Mucosa of stomach (tissue), 1 donor: ENCODE results near the gene ANO4.

Experiments used
- H3K27me3 ChIP-seq: one replicate; pipeline ENCODE4 v1.7.0; 2013; ENCODE audit warnings: mild to moderate bottlenecking, low read length; ENCODE audit not compliant: control insufficient read depth, insufficient read depth
- H3K36me3 ChIP-seq: one replicate; pipeline ENCODE4 v1.7.0; 2013; ENCODE audit warnings: low read length; ENCODE audit not compliant: control insufficient read depth, insufficient read depth
- H3K4me1 ChIP-seq: one replicate; pipeline ENCODE4 v1.7.0; 2013; ENCODE audit warnings: mild to moderate bottlenecking, low read length; ENCODE audit not compliant: control insufficient read depth, insufficient read depth
- H3K4me3 ChIP-seq: one replicate; pipeline ENCODE4 v1.7.0; 2013; ENCODE audit warnings: low read length
- H3K9ac ChIP-seq: one replicate; pipeline ENCODE4 v1.7.0; 2013; ENCODE audit warnings: mild to moderate bottlenecking, low read length, moderate library complexity
- H3K9me3 ChIP-seq: one replicate; pipeline ENCODE4 v1.7.0; 2013; ENCODE audit warnings: mild to moderate bottlenecking, low read length, moderate library complexity; ENCODE audit not compliant: control insufficient read depth
- donor health status: Pancreatic carcinoma.

ANO4 gene

GRCh38 chr12:101064721-101065120 is 270.1 kb downstream of the ANO4 start:
- H3K36me3 ChIP-seq, result no peaks in the 10 kb centered on the region
- no peak overlapping the region for H3K9ac ChIP-seq
- no peaks in the 10 kb centered on the region for H3K9me3 ChIP-seq
- H3K27me3 ChIP-seq, result no peaks in the 10 kb centered on the region
- H3K4me3 ChIP-seq, result no peak overlapping the region
- H3K4me1 ChIP-seq, result no peaks in the 10 kb centered on the region

DNA sequence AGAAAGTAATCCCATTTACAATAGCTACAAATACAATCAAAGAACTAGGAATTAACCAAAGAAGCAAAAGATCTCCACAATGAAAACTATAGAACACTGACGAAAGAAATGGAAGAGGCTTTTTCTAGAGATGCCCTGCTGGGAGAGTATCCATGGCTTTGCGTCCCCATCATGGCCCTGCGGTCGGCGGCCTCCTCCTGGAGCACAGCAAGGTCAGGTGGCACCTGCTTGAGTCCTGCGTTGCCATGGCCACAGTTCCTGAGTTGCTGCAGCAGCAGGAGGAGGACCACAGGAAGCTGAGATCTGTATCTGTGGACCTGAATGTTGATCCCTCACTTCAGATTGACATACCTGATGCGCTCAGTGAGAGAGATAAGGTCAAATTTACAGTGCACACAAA is 271.9 kb downstream of the ANO4 start:
- Histone ChIP-seq H3K36me3 (no peaks in the 10 kb centered on the region), H3K27me3 (no peaks in the 10 kb centered on the region), H3K4me1 (no peaks in the 10 kb centered on the region), H3K4me3 (no peak overlapping the region), H3K9ac (no peak overlapping the region), H3K9me3 (no peaks in the 10 kb centered on the region)

GRCh38 chr12:101068402-101068801 is 273.8 kb downstream of the ANO4 start:
- Histone ChIP-seq H3K4me3 (no peak overlapping the region), H3K9me3 (no peaks in the 10 kb centered on the region), H3K4me1 (no peaks in the 10 kb centered on the region), H3K9ac (no peak overlapping the region), H3K36me3 (no peaks in the 10 kb centered on the region), H3K27me3 (no peaks in the 10 kb centered on the region)

DNA sequence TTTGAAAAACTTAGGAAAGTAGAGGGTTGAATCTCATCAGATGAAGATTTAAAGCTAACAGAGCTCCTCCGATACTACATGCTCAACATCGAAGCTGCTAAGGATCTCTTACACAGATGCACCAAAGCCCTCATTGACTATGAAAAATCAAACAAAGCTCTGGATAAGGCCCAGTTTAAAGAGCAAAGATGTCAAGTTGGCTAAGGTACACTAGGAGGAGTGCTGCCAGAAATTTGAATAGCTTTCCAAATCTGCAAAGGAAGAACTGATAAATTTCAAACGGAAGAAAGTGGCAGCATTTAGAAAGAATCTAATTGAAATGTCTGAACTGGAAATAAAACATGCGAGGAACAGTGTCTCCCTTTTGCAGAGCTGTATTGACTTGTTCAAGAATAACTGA is 274.3 kb downstream of the ANO4 start:
- Histone ChIP-seq H3K36me3 (no peaks in the 10 kb centered on the region), H3K9me3 (no peaks in the 10 kb centered on the region), H3K27me3 (no peaks in the 10 kb centered on the region), H3K4me3 (no peak overlapping the region), H3K9ac (no peak overlapping the region), H3K4me1 (no peaks in the 10 kb centered on the region)

DNA sequence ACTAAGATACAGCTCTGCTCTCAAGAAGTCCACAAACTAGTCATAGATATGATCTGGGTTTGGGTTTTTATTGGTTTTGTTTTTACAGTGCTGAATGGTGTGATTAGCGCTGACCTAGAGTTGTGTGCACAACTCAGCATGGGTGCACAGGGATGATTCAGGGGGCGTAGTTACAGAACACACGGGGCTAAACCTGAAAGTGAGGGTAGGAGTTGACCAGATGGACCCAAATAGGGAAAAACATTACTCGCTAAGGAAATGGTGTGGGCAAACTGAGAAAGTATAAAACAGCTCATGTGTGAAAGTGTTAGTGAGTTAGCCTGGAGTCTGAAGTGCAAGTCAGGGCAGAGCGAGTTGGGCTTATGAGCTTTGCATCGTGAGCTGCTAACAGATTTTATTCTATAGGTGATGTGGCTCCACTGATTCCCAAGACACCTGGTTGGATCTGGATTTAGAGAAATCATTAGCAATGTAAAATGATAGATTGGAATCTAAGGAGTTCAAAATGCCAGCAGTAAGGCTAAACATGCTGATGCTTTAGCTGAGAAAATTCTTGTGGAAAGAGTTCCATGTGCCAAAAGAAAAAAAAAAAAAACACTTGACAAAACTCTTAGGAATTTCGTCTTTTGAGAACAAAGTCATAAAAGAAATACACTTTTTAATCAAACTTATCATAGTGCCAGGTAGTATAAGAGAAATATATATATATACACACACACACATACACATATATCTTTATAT is 280.5 kb downstream of the ANO4 start:
- H3K4me1 ChIP-seq, result no peaks in the 10 kb centered on the region
- no peak overlapping the region for H3K9ac ChIP-seq
- H3K27me3 ChIP-seq, result no peaks in the 10 kb centered on the region
- no peak overlapping the region for H3K4me3 ChIP-seq
- H3K36me3 ChIP-seq, result no peaks in the 10 kb centered on the region
- no peaks in the 10 kb centered on the region for H3K9me3 ChIP-seq

DNA sequence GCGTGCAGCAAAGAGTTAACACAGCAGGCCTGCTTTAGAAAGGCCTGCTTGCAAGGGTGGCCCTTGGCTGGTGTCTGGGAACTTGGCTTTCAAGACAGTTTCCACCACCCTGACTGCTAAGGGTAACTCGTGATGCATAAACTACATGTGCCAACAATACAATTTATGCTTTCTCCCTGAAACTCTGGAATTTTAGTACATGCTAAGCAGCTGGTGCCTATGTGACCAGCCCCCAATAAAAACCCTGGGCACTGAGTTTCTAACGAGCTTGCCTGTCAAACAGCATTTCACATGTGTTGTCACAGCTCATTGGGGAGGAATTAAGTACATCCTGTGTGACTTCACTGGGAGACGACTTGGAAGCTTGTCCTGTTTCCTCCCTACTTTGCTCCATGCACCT is 282.3 kb downstream of the ANO4 start:
- Histone ChIP-seq H3K4me1 (no peaks in the 10 kb centered on the region), H3K9ac (no peak overlapping the region), H3K27me3 (no peaks in the 10 kb centered on the region), H3K9me3 (no peaks in the 10 kb centered on the region), H3K36me3 (no peaks in the 10 kb centered on the region), H3K4me3 (no peak overlapping the region)

- H3K4me1 ChIP-seq, result no peaks in the 10 kb centered on the region
Measured at GRCh38 chr12:101077791-101078528, 283.4 kb downstream of the ANO4 start.

GRCh38 chr12:101078536-101079285 is 284.1 kb downstream of the ANO4 start:
- H3K4me1 ChIP-seq, result no peaks in the 10 kb centered on the region
- H3K9ac ChIP-seq, result no peak overlapping the region
- no peaks in the 10 kb centered on the region for H3K27me3 ChIP-seq

More at GRCh38 chr12:101077791-101078528, 283.4 kb downstream of the ANO4 start:
- Histone ChIP-seq H3K4me3 (no peak overlapping the region), H3K9me3 (no peaks in the 10 kb centered on the region), H3K9ac (no peak overlapping the region), H3K36me3 (no peaks in the 10 kb centered on the region), H3K27me3 (no peaks in the 10 kb centered on the region)

DNA sequence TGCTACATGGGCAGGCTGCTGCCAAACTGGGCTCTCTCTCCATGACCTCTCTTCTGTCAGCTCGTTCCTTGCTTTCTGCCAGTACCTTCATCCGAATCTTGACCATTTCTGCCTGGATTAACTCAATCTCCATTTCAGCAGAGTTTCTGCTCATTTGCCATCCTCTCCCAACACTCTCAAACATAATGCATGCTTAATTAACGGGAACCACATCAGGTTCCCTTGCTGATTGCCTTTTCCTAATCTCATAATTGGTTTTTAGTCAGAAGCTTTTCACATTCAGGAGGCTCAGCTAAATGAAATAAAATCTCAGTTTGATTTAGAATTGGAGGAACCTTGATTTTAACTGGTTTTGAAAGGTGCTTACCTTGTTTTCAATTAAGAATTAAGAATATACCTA is 288.1 kb downstream of the ANO4 start:
- no peaks in the 10 kb centered on the region for H3K36me3 ChIP-seq
- H3K4me1 ChIP-seq, result no peaks in the 10 kb centered on the region
- H3K9ac ChIP-seq, result no peak overlapping the region
- H3K4me3 ChIP-seq, result no peak overlapping the region
- H3K27me3 ChIP-seq, result no peaks in the 10 kb centered on the region
- H3K9me3 ChIP-seq, result no peaks in the 10 kb centered on the region

More at GRCh38 chr12:101078536-101079285, 284.1 kb downstream of the ANO4 start:
- no peaks in the 10 kb centered on the region for H3K9me3 ChIP-seq
- H3K36me3 ChIP-seq, result no peaks in the 10 kb centered on the region
- no peak overlapping the region for H3K4me3 ChIP-seq

GRCh38 chr12:101086490-101087135 is 292.0 kb downstream of the ANO4 start:
- no peaks in the 10 kb centered on the region for H3K4me1 ChIP-seq
- no peaks in the 10 kb centered on the region for H3K36me3 ChIP-seq
- H3K9me3 ChIP-seq, result no peaks in the 10 kb centered on the region
- H3K4me3 ChIP-seq, result no peak overlapping the region
- no peak overlapping the region for H3K9ac ChIP-seq
- H3K27me3 ChIP-seq, result no peaks in the 10 kb centered on the region

GRCh38 chr12:101087920-101088319 is 293.3 kb downstream of the ANO4 start:
- no peaks in the 10 kb centered on the region for H3K4me1 ChIP-seq
- no peak overlapping the region for H3K4me3 ChIP-seq
- H3K9ac ChIP-seq, result no peak overlapping the region

More at GRCh38 chr12:101087920-101088319, 293.3 kb downstream of the ANO4 start:
- Histone ChIP-seq H3K9me3 (no peaks in the 10 kb centered on the region), H3K36me3 (no peaks in the 10 kb centered on the region), H3K27me3 (no peaks in the 10 kb centered on the region)
